Karpas-422 (cell line): ENCODE data around the gene DAG1. TPM values are rescaled to one million over a fixed set of nuclear protein-coding genes. Genes with fewer than 3 reads are reported as not detected.

Experiments
- DNase-seq: peaks from one replicate; pipeline ENCODE4 v3.0.0-alpha.2; 2015
- H2AFZ ChIP-seq: fragments of 200-600 bp; sonication (generic); 2 replicates; pipeline ENCODE4 v1.6.1; 2014; ENCODE audit warnings: antibody characterized with exemption, low read length, mixed read lengths
- H3K27ac ChIP-seq: fragments of 200-600 bp; sonication (generic); 2 replicates; pipeline ENCODE4 v1.5.1; 2014; ENCODE audit warnings: mild to moderate bottlenecking, low read length, moderate library complexity
- H3K27me3 ChIP-seq: fragments of 200-600 bp; sonication (generic); 2 replicates; pipeline ENCODE4 v1.6.1; 2014; ENCODE audit warnings: low read length, mixed read lengths
- H3K36me3 ChIP-seq: fragments of 200-600 bp; sonication (generic); 2 replicates; pipeline ENCODE4 v1.6.1; 2014; ENCODE audit warnings: low read length, mixed read lengths; ENCODE audit not compliant: insufficient read depth
- H3K4me1 ChIP-seq: fragments of 200-600 bp; sonication (generic); 2 replicates; pipeline ENCODE4 v1.6.1; 2014; ENCODE audit warnings: mild to moderate bottlenecking, low read length, mixed read lengths
- H3K4me2 ChIP-seq: fragments of 200-600 bp; sonication (generic); 2 replicates; pipeline ENCODE4 v1.6.1; 2014; ENCODE audit warnings: low read length, low read depth, mild to moderate bottlenecking; ENCODE audit not compliant: poor library complexity, severe bottlenecking
- H3K4me3 ChIP-seq: fragments of 200-600 bp; sonication (generic); 2 replicates; pipeline ENCODE4 v1.5.1; 2014; ENCODE audit warnings: mild to moderate bottlenecking, antibody characterized with exemption, low read length, mixed read lengths
- H3K79me2 ChIP-seq: fragments of 200-600 bp; sonication (generic); 2 replicates; pipeline ENCODE4 v1.6.1; 2014; ENCODE audit warnings: mild to moderate bottlenecking, low read length, mixed read lengths
- H3K9ac ChIP-seq: fragments of 200-600 bp; sonication (generic); 2 replicates; pipeline ENCODE4 v1.6.0; 2014; ENCODE audit warnings: low read length
- H3K9me2 ChIP-seq: fragments of 200-600 bp; sonication (generic), shearing (Covaris generic); replicated peaks from 2 replicates; pipeline ENCODE4 v1.6.0; 2014; ENCODE audit warnings: mild to moderate bottlenecking, low read length, moderate library complexity; ENCODE audit not compliant: insufficient read depth
- H3K9me3 ChIP-seq: fragments of 300-700, 200-600 bp; sonication (generic); 2 replicates; pipeline ENCODE4 v1.6.1; 2014; ENCODE audit warnings: low read length, mixed read lengths
- H4K20me1 ChIP-seq: fragments of 200-600 bp; sonication (generic); 2 replicates; pipeline ENCODE4 v1.6.1; 2014; ENCODE audit warnings: mild to moderate bottlenecking, antibody characterized with exemption, low read length, low read depth; ENCODE audit not compliant: insufficient read depth
- total RNA-seq: library from RNA; depleted of rRNA; stranded (reverse); fragments of >200 nt; shearing (Covaris generic); gene quantifications from 2 replicates; pipeline ENCODE4 v1.2.3, GENCODE V29; 2014; ENCODE audit warnings: low replicate concordance

The DAG1 gene
- total RNA-seq, 1 experiment from 2014 or later: 11.3 TPM

DNA sequence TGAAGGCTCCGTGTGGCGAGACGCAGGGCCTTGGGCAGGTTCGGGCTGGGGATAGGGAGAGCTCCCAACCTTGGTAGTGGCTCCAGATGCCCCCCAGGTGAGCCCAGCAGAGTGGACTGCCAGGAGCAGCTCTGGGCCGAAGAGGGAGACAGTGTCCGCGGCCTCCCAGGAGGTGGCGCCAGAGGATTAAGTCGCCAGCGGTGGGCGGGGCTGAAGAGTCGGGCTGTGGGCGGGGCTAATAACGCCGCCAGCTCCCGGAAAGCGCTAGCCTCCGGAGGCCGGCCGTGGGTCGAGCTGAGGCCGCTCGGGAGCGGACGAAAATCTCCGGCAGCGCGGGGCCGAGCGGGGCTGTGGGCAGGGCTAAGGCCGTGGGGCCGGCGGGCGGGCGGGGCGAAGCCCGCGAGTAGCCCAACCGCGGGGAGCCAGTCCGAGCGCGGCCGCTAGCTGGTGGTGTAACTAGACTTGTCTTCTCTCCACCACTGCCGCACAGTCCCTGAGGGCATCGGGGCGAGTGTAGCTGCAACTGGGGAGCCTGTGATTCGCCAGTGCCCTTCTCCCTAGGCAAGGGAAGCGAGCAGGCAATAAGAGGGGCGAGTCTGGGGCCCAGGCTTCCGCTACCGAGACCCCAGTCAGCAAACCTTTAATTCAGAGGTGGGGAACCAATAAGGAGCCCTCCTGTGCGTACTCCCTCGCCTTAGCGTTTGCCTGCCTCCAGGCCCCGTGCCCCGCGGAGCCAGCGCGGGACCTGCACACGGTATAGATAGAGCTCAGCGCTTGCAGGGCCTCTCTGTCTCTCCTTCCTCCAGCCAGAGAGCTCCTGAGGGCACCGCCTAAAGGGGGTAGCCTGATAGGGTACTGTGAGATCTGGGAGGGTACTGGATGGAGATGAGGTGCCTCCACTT is 69.8 kb downstream of the DAG1 start:
- Histone ChIP-seq H3K4me2 (peak overlapping the region; percentile 93), H3K9me3 (no peaks in the 10 kb centered on the region), H3K27me3 (no peaks in the 10 kb centered on the region), H3K79me2 (no peaks in the 10 kb centered on the region), H3K9me2 (no peaks in the 10 kb centered on the region), H3K36me3 (no peaks in the 10 kb centered on the region), H3K4me1 (peaks cover 18% of the 10 kb centered on the region), H3K9ac (peak overlapping the region; percentile 77), H3K4me3 (peak overlapping the region; percentile 67), H3K27ac (peak overlapping the region; percentile 25; the same call in 1 of the 2 replicates), H2AFZ (peak overlapping the region; percentile 91), H4K20me1 (no peaks in the 10 kb centered on the region)
- peak; percentile 97 for DNase-seq

- Histone ChIP-seq H3K79me2 (no peaks in the 10 kb centered on the region), H3K4me1 (peaks cover 20% of the 10 kb centered on the region), H3K9me3 (no peaks in the 10 kb centered on the region), H3K27me3 (no peaks in the 10 kb centered on the region), H3K27ac (no peak overlapping the region), H3K4me3 (no peak overlapping the region), H3K4me2 (no peak overlapping the region), H3K9me2 (no peaks in the 10 kb centered on the region), H3K36me3 (no peaks in the 10 kb centered on the region), H4K20me1 (0 out of 2 replicates have a peak, but pooled peaks cover 4% of the 10 kb centered on the region), H3K9ac (no peak overlapping the region), H2AFZ (no peak overlapping the region)
- no peak for DNase-seq
Observed at GRCh38 chr3:49552087-49552486, 82.0 kb downstream of the DAG1 start.

DNA sequence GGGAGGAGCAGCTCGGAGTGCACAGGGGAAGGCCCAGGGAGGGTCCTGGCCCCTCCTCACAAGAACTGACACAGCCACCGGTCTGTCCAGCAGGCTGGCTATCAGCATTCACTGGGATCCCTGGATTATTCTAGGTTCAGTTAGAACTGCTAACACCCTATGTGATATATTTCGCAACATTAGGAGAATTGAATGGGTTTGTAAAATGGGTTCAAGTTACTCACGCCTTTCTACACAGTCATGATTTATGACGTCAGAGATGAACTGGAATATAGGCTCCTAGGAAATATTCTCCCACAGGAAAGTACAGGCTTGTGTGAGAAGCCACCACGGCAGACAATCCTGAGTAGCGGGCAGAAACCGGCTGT is 83.2 kb downstream of the DAG1 start:
- Histone ChIP-seq H3K27ac (no peak overlapping the region), H3K27me3 (no peaks in the 10 kb centered on the region), H3K9me3 (no peaks in the 10 kb centered on the region), H4K20me1 (0 out of 2 replicates have a peak, but pooled peaks cover 4% of the 10 kb centered on the region), H3K4me2 (peak overlapping the region; percentile 100), H2AFZ (no peak overlapping the region), H3K36me3 (no peaks in the 10 kb centered on the region), H3K9me2 (no peaks in the 10 kb centered on the region), H3K4me1 (peaks cover 20% of the 10 kb centered on the region), H3K4me3 (peak overlapping the region; percentile 98), H3K9ac (peak overlapping the region; percentile 94), H3K79me2 (no peaks in the 10 kb centered on the region)
- DNase-seq: no peak

GRCh38 chr3:49553692-49554632 is 83.9 kb downstream of the DAG1 start, which contains the start of gene BSN:
TSS of gene BSN (plus strand) at chr3:49554477. CDS start at chr3:49554603, 126 bp downstream.
- no peaks in the 10 kb centered on the region for H3K9me3 ChIP-seq
- H3K27me3 ChIP-seq: no peaks in the 10 kb centered on the region
- no peaks in the 10 kb centered on the region for H3K79me2 ChIP-seq
- no peak within 1 kb of the TSS for H3K27ac ChIP-seq
- no peaks in the 10 kb centered on the region for H3K36me3 ChIP-seq
- no peaks in the 10 kb centered on the region for H3K9me2 ChIP-seq
- peak within 1 kb of the TSS; percentile 99 for H2AFZ ChIP-seq
- H3K9ac ChIP-seq: peak within 1 kb of the TSS; percentile 94
- H4K20me1 ChIP-seq: 0 out of 2 replicates have a peak, but pooled peaks cover 4% of the 10 kb centered on the region
- H3K4me2 ChIP-seq: peak within 1 kb of the TSS; percentile 100
- peak within 1 kb of the TSS; percentile 98 for H3K4me3 ChIP-seq
- H3K4me1 ChIP-seq: peaks cover 20% of the 10 kb centered on the region
- DNase-seq: peak; percentile 97

- peak overlapping the region; percentile 65 for H3K4me3 ChIP-seq
- peaks cover 20% of the 10 kb centered on the region for H3K4me1 ChIP-seq
- H3K9ac ChIP-seq: peak overlapping the region; percentile 44
- H3K27ac ChIP-seq: no peak overlapping the region
- H4K20me1 ChIP-seq: 0 out of 2 replicates have a peak, but pooled peaks cover 4% of the 10 kb centered on the region
- no peaks in the 10 kb centered on the region for H3K79me2 ChIP-seq
- H3K36me3 ChIP-seq: no peaks in the 10 kb centered on the region
- H3K9me2 ChIP-seq: no peaks in the 10 kb centered on the region
- no peak for DNase-seq
- no peaks in the 10 kb centered on the region for H3K9me3 ChIP-seq
- H3K4me2 ChIP-seq: peak overlapping the region; percentile 72
- no peak overlapping the region for H2AFZ ChIP-seq
- H3K27me3 ChIP-seq: no peaks in the 10 kb centered on the region
Observed at GRCh38 chr3:49554633-49555265, 84.7 kb downstream of the DAG1 start.

GRCh38 chr3:49556500-49557275 is 86.6 kb downstream of the DAG1 start:
- no peaks in the 10 kb centered on the region for H3K9me3 ChIP-seq
- H3K4me3 ChIP-seq: no peak overlapping the region
- no peak overlapping the region for H3K27ac ChIP-seq
- no peak overlapping the region for H3K4me2 ChIP-seq
- 0 out of 2 replicates have a peak, but pooled peaks cover 4% of the 10 kb centered on the region for H4K20me1 ChIP-seq
- H3K36me3 ChIP-seq: no peaks in the 10 kb centered on the region
- no peak overlapping the region for H3K9ac ChIP-seq
- no peak overlapping the region for H2AFZ ChIP-seq
- no peak for DNase-seq
- H3K79me2 ChIP-seq: no peaks in the 10 kb centered on the region
- H3K9me2 ChIP-seq: no peaks in the 10 kb centered on the region
- no peaks in the 10 kb centered on the region for H3K27me3 ChIP-seq
- peaks cover 20% of the 10 kb centered on the region for H3K4me1 ChIP-seq

DNA sequence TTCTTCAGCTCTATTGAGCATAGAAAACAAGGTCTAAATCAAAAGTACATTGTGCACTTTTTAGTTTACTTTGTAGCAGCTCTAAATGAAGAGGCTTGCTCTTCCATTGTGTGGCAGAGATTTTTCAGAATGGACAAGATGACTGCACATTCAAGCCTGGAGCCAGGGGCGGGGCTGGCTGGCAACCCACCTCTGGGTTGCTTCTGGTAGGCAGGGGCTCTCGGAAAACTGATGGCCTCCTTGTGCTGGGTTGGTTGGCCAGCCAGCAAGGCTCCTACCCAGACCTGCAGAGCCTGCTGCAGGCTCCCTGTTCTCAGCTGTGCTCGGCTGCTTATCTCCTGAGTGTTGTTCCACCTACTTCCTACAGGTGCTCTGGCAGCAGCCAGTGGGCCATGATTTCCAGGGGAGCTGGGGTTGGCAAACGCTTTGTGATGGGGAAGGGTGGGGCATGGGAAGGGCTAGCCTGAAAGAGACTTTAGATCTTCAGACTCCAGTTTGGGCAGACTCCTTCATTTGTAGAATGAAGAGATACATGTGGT is 93.0 kb downstream of the DAG1 start:
- no peak for DNase-seq
- Histone ChIP-seq H2AFZ (no peak overlapping the region), H3K27me3 (no peaks in the 10 kb centered on the region), H3K9me2 (no peaks in the 10 kb centered on the region), H3K4me1 (no peaks in the 10 kb centered on the region), H3K27ac (no peak overlapping the region), H3K79me2 (no peaks in the 10 kb centered on the region), H3K4me3 (no peak overlapping the region), H3K4me2 (no peak overlapping the region), H3K9ac (no peak overlapping the region), H3K36me3 (no peaks in the 10 kb centered on the region), H4K20me1 (no peaks in the 10 kb centered on the region), H3K9me3 (no peaks in the 10 kb centered on the region)
